ENCODE data around the gene FRMD4A.

GRCh38 chr10:14379556-14380280, 49.0 kb upstream of the FRMD4A start:
- TF ChIP-seq CTCF (conservative IDR thresholded peaks at IDR 0.05; ENCODE audit: low read length) (no peak), EZH2phosphoT487 (IDR thresholded peaks at IDR 0.05; ENCODE audit: borderline replicate concordance, low read depth, low read length) (no peak)
